Thymus (tissue), 14 donors: ENCODE measurements around the gene CARD8. TPM values are rescaled to one million over a fixed set of nuclear protein-coding genes. Genes with fewer than 3 reads are reported as not detected.

Experiments used
- DNase-seq, 9 donors: peaks; one replicate each; pipeline ENCODE4 v3.0.0-alpha.2; 2013; ENCODE audit warnings: low spot score in 9 of 9, low read depth in 6 of 9, missing footprints in 1 of 9
- H3K27ac ChIP-seq, 2 donors: one replicate each; pipeline ENCODE4 v1.5.1; 2013; ENCODE audit warnings: control low read depth in 1 of 2, low read depth in 1 of 2, low read length in 1 of 2, mild to moderate bottlenecking in 1 of 2, moderate library complexity in 1 of 2
- H3K27me3 ChIP-seq, 2 donors: one replicate each; pipeline ENCODE4 v1.5.1; 2013; ENCODE audit warnings: low read length in 1 of 2; ENCODE audit not compliant: control insufficient read depth in 2 of 2, insufficient read depth in 1 of 2
- H3K36me3 ChIP-seq, 2 donors: one replicate each; pipeline ENCODE4 v1.5.1; 2013; ENCODE audit warnings: low read length in 1 of 2, mild to moderate bottlenecking in 1 of 2, moderate library complexity in 1 of 2; ENCODE audit not compliant: control insufficient read depth in 2 of 2, insufficient read depth in 2 of 2
- H3K4me1 ChIP-seq, 2 donors: one replicate each; pipeline ENCODE4 v1.5.1; 2013; ENCODE audit warnings: low read length in 2 of 2; ENCODE audit not compliant: control insufficient read depth in 2 of 2, insufficient read depth in 2 of 2
- H3K4me3 ChIP-seq, 2 donors: one replicate each; pipeline ENCODE4 v1.5.1; 2013; ENCODE audit warnings: low read length in 2 of 2, control low read depth in 1 of 2, mild to moderate bottlenecking in 1 of 2
- H3K9me3 ChIP-seq, 2 donors: one replicate each; pipeline ENCODE4 v1.5.1; 2013; ENCODE audit warnings: low read length in 1 of 2, mild to moderate bottlenecking in 1 of 2; ENCODE audit not compliant: control insufficient read depth in 2 of 2, insufficient read depth in 1 of 2
- WGBS: extraction: QIAGEN DNeasy Blood & Tissue Kit; methylation state at CpG from one replicate; pipeline ENCODE4 v1.1.7; 2013; 5-methylcytosine and 5-hydroxymethylcytosine counted together
- long read RNA-seq, 10 donors: transcript quantifications; one replicate each; lab custom pipeline, GENCODE V29; 2026
- polyA plus RNA-seq: library from polyadenylated mRNA; stranded (reverse); fragments of 200-250 nt; gene quantifications from one replicate; pipeline ENCODE4 v1.2.3, GENCODE V29; 2013
- total RNA-seq: library from RNA; stranded (reverse); fragments of 120-200 nt; gene quantifications from one replicate; pipeline ENCODE4 v1.2.4, GENCODE V29; 2013
- donor health status: healthy.

The CARD8 gene
- 56.0 TPM for total RNA-seq
- 66.4 TPM for polyA plus RNA-seq
- long read RNA-seq, donor 1, result 0 reads
- long read RNA-seq, donor 2, full-length matches to known transcripts, result 4 of 54 reads
- long read RNA-seq, donor 2, partial matches to known transcripts, result 50 of 54 reads
- long read RNA-seq, donor 2, other reads (novel, unspliced or antisense), result 0 of 54 reads
- long read RNA-seq, donor 3, partial matches to known transcripts, result 25 of 29 reads
- long read RNA-seq, donor 3, other reads (novel, unspliced or antisense), result 0 of 29 reads
- long read RNA-seq, donor 4, partial matches to known transcripts, result 35 of 37 reads
- long read RNA-seq, donor 4, other reads (novel, unspliced or antisense), result 0 of 37 reads
- long read RNA-seq, donor 5, partial matches to known transcripts, result 44 of 48 reads
- long read RNA-seq, donor 5, other reads (novel, unspliced or antisense), result 0 of 48 reads
- long read RNA-seq, donor 6, partial matches to known transcripts, result 8 of 11 reads
- long read RNA-seq, donor 6, other reads (novel, unspliced or antisense), result 0 of 11 reads
- long read RNA-seq, donor 7, partial matches to known transcripts, result 18 of 21 reads
- long read RNA-seq, donor 7, other reads (novel, unspliced or antisense), result 0 of 21 reads
- long read RNA-seq, donor 8, partial matches to known transcripts, result 0 of 2 reads
- long read RNA-seq, donor 8, other reads (novel, unspliced or antisense), result 0 of 2 reads
- long read RNA-seq, donor 9, partial matches to known transcripts, result 0 of 1 reads
- long read RNA-seq, donor 9, other reads (novel, unspliced or antisense), result 0 of 1 reads
- long read RNA-seq, donor 10, full-length matches to known transcripts, result 5 of 5 reads
- long read RNA-seq, donor 10, partial matches to known transcripts, result 0 of 5 reads
- long read RNA-seq, donor 10, other reads (novel, unspliced or antisense), result 0 of 5 reads

DNA sequence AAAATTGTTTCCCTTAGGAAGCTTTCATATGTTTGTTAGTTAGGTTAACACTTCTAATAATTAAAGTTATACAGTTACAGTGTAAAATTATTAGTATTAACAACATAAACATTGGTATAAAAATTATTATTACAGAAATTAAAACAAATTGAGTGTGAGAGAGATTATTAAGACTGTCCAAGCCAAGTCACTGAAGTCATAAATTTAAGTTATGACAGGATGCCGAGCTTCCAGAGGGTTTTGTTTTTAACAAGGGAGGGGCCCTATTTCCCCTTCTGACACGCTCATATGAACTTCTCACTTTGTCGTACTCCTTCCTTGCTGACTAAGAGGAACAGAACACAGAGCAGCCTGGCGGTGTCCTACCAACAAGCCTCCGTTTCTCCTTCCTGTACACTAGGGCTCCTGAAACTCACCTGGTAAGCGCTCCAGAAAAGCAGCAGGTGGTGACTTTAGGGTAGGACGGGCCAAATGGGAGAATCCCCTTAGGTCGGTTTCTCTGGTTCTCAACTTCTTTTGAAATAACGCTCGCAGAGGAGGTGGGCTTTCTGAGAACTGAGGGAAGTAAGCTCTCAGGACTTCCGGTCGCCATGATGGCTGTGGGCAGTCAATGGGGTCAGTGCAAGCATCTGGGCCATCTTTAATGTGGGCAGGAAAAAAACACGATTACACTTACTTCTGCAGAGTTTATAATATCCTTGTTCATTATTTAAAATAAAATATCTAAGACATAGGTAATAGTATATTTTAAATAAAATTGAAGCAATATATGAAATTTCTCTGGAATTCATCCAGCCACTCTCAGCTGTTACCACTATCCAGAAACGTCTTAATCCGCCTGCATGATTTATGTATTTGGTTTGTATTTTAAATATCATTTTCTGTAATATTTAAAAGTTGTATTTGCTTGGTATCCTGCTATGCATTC, at the start of gene CARD8:
TSS of gene CARD8 (minus strand) at position 537 of the 928 bp plus-strand sequence. CDS start 14,892 bp downstream, outside the sequence.
- H3K9me3 ChIP-seq, result no peaks in the 10 kb centered on the region
- H3K4me1 ChIP-seq, result peaks cover 22 to 37% of the 10 kb centered on the region in 2 donors
- peak within 1 kb of the TSS; percentile 79 to 98 for H3K4me3 ChIP-seq
- peaks cover 0 to 8% of the 10 kb centered on the region in 2 donors for H3K36me3 ChIP-seq
- H3K27ac ChIP-seq, result peak within 1 kb of the TSS; percentile 99
- H3K27me3 ChIP-seq, result no peaks in the 10 kb centered on the region
- peak; percentile 83 to 97 (median 88) for DNase-seq
- 6% methylated on average over 15 of the region's 15 CpGs for WGBS

- Histone ChIP-seq H3K4me1 (peaks cover 4 to 9% of the 10 kb centered on the region in 2 donors), H3K4me3 (no peak overlapping the region), H3K9me3 (peaks cover 0 to 4% of the 10 kb centered on the region in 2 donors), H3K27me3 (no peaks in the 10 kb centered on the region), H3K36me3 (no peaks in the 10 kb centered on the region), H3K27ac (no peak overlapping the region)
- WGBS, result 95% methylated on average over 19 of the region's 19 CpGs
- no peak for DNase-seq
Measured at GRCh38 chr19:48303866-48304265, 48.2 kb upstream of the CARD8 start.

DNA sequence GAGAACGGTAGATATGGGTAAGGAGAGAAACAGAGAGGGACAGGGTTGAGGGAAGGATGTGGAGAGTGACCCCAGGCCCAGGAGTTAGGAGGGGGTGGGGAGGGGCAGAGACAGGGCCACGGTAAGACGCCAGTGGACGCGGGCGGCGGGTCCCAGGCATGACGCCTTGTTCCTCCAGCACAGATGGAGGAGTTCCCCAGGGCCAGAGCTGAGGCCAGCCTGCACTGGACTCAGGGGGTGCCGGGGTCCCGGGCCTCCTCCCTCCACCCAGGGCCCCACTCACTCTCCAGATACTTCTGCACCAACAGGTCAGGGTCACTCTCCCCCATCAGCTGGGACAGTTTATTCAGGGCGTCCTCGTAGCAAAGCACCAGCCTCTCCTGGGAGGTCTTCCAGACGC, 47.7 kb upstream of the CARD8 start:
- no peak for DNase-seq
- peaks cover 0 to 3% of the 10 kb centered on the region in 2 donors for H3K9me3 ChIP-seq
- H3K36me3 ChIP-seq, result no peaks in the 10 kb centered on the region
- H3K27ac ChIP-seq, result no peak overlapping the region
- 95% methylated on average over 13 of the region's 13 CpGs for WGBS
- no peaks in the 10 kb centered on the region for H3K27me3 ChIP-seq
- peaks cover 0 to 4% of the 10 kb centered on the region in 2 donors for H3K4me1 ChIP-seq
- no peak overlapping the region for H3K4me3 ChIP-seq

DNA sequence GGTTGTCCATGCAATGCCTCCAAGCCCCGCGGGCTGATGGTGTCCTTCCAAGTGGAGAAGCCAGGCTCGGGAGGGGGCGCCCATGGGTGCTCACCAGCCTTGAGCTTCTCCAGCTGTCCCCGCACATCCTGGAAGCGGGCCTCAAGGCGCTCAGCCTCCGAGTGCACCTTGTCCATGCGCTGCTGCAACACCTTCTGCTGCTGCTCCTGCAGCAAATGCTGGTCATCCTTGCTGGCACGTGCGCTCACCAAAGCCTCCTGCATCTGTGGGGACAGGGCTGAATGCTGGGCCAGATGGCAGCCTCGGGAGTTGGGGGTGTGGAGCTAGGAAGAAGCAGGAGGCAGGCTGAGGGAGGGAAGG, 46.9 kb upstream of the CARD8 start:
- 97% methylated on average over 12 of the region's 12 CpGs for WGBS
- Histone ChIP-seq H3K9me3 (peaks cover 0 to 3% of the 10 kb centered on the region in 2 donors), H3K27me3 (no peaks in the 10 kb centered on the region), H3K4me1 (no peaks in the 10 kb centered on the region), H3K27ac (no peak overlapping the region), H3K36me3 (no peaks in the 10 kb centered on the region), H3K4me3 (no peak overlapping the region)
- DNase-seq, result no peak

DNA sequence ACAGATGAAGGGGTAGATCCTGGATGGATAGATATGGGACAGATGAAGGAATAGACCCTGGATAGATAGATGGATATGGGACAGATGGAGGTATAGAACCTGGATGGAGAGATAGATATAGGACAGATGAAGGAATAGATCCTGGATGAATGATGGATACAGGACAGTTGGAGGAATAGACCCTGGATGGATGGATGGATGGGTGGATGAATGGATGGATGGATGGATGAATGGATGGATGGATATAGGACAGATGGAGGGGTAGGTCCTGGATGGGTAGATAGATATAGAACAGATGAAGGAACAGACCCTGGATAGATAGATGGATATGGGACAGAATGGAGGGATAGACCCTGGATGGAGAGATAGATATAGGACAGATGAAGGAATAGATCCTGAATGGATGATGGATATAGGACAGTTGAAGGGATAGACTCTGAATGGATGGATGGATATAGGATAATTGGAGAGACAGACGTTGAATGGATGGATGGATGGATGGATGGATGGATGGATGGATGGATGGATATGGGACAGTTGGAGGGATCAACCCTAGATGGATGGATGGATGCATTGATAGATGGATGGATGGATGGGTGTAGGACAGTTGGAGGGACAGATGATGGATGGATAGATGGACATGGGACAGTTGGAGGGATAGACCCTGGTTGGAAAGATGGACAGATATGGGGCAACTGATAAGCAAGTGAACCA, 46.3 kb upstream of the CARD8 start:
- peaks cover 0 to 3% of the 10 kb centered on the region in 2 donors for H3K9me3 ChIP-seq
- H3K4me3 ChIP-seq, result no peak overlapping the region
- no peak for DNase-seq
- H3K27me3 ChIP-seq, result no peaks in the 10 kb centered on the region
- H3K27ac ChIP-seq, result no peak overlapping the region
- H3K4me1 ChIP-seq, result no peaks in the 10 kb centered on the region
- H3K36me3 ChIP-seq, result no peaks in the 10 kb centered on the region
- 96% methylated on average over 1 of the region's 1 CpG for whole genome bisulfite sequencing

- no peaks in the 10 kb centered on the region for H3K4me1 ChIP-seq
- DNase-seq, result no peak
- H3K36me3 ChIP-seq, result no peaks in the 10 kb centered on the region
- H3K4me3 ChIP-seq, result no peak overlapping the region
- H3K27ac ChIP-seq, result no peak overlapping the region
- 97% methylated on average over 16 of the region's 16 CpGs for WGBS
- H3K9me3 ChIP-seq, result peaks cover 0 to 3% of the 10 kb centered on the region in 2 donors
- H3K27me3 ChIP-seq, result no peaks in the 10 kb centered on the region
Measured at GRCh38 chr19:48297975-48298374, 42.3 kb upstream of the CARD8 start.

DNA sequence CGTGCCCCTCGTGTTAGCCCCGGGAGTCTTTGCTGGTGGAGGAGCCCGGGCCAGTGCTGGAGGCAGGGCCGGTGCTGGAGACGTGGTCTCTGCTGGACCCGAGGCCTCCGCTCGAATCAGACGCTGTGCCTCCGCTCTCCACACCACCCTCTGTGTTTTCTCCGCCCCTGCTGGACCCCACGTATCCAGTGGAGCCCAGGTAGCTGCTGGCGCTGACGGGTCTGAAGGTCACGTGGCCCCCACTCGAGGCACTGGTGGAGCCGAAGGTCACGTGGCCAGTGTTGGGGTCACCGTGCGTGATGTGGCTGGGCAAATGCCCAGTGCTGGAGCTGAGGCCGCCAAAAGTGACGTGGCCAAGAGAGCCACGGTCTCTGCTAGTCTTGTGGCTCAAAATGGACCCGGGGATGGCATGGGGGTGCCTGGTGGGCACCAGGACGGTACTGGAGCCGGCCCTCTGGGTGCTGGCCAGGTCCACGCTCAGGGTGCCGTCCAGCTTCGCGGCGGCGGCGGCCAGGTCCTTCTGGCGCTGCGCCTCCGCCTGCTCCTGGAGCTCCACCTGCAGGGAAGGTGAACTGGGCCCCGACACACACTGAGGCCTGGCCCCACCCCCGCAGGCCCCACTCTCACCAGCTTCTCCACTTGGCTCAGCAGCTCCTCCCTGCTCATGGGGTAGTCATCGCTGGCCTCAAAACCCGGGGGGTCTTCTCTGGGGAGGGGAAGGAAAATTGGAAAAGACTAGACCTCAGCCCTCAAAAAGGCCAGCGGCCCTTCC, 41.4 kb upstream of the CARD8 start:
- DNase-seq, result no peak
- Histone ChIP-seq H3K36me3 (no peaks in the 10 kb centered on the region), H3K27ac (no peak overlapping the region), H3K4me1 (no peaks in the 10 kb centered on the region), H3K27me3 (no peaks in the 10 kb centered on the region), H3K9me3 (peaks cover 0 to 3% of the 10 kb centered on the region in 2 donors), H3K4me3 (no peak overlapping the region)
- WGBS, result 96% methylated on average over 42 of the region's 42 CpGs
